MCF 10A (cell line): Measurements from ENCODE around the gene SPPL3. TPM values are rescaled to one million over a fixed set of nuclear protein-coding genes. Genes with fewer than 3 reads are reported as not detected.
A peak's percentile ranks its signal among the peaks of the same experiment; 100 is the strongest.
"Not testable (repeated sequence)": the region's sequence is repeated elsewhere in the genome, so short reads cannot be mapped to it uniquely, and the experiment has no call there.

Experiments used
- BruUV-seq: library from RNA; stranded (reverse); fragments of 400-500 nt; replicated peaks from 2 replicates; lab custom pipeline; 2021; lab: Mats Ljungman, UMichigan
- CTCF ChIA-PET: fragments of 300-600 bp; sonication (Branson Sonifier 250); formaldehyde crosslinking; extraction: SDS; loops from one replicate; lab custom pipeline; 2021; ENCODE audit warnings: antibody characterized with exemption, inconsistent platforms; lab: Yijun Ruan, JAX
- POLR2A ChIA-PET: fragments of 300-600, 350-650 bp; sonication (Branson Sonifier 250); formaldehyde crosslinking; extraction: SDS; loops from one replicate; lab custom pipeline; 2020; ENCODE audit warnings: antibody characterized with exemption, inconsistent platforms; lab: Yijun Ruan, JAX
- DNase-seq: peaks from one replicate; pipeline ENCODE4 v3.0.0-alpha.2; 2018; ENCODE audit not compliant: unreplicated experiment
- H3K27ac Mint-ChIP-seq: one replicate; pipeline ENCODE4 v1.8.0; 2022; ENCODE audit warnings: mild to moderate bottlenecking, low read depth, mixed read lengths; ENCODE audit not compliant: unreplicated experiment
- H3K27me3 Mint-ChIP-seq: one replicate; pipeline ENCODE4 v1.8.0; 2022; ENCODE audit warnings: mixed read lengths; ENCODE audit not compliant: insufficient read depth, unreplicated experiment
- H3K36me3 Mint-ChIP-seq: one replicate; pipeline ENCODE4 v1.8.0; 2022; ENCODE audit warnings: mild to moderate bottlenecking, moderate library complexity, mixed read lengths; ENCODE audit not compliant: insufficient read depth, unreplicated experiment
- H3K4me1 Mint-ChIP-seq: one replicate; pipeline ENCODE4 v1.8.0; 2022; ENCODE audit warnings: mixed read lengths; ENCODE audit not compliant: insufficient read depth, unreplicated experiment
- H3K4me3 Mint-ChIP-seq: one replicate; pipeline ENCODE4 v1.8.0; 2022; ENCODE audit warnings: mild to moderate bottlenecking, moderate library complexity, mixed read lengths; ENCODE audit not compliant: unreplicated experiment
- H3K9me3 Mint-ChIP-seq: one replicate; pipeline ENCODE4 v1.8.0; 2022; ENCODE audit warnings: mixed read lengths; ENCODE audit not compliant: unreplicated experiment
- intact Hi-C: fragments of 100-400 bp; cut with micrococcal nuclease; formaldehyde crosslinking; loops from 2 replicates; pipeline ENCODE4 v1.14.1; 2022
- total RNA-seq: library from RNA; stranded (reverse); gene quantifications from 2 replicates; pipeline ENCODE4 v1.2.3, GENCODE V29; 2022
- TF ChIP-seq, protein P1 (sequence below): fragments of 200-600 bp; IDR thresholded peaks from one replicate; pipeline ENCODE4 v1.8.0; 2022; ENCODE audit warnings: antibody characterized with exemption, mild to moderate bottlenecking; ENCODE audit not compliant: unreplicated experiment

The SPPL3 gene
- total RNA-seq, 1 experiment from 2014 or later = 32.6 TPM

DNA sequence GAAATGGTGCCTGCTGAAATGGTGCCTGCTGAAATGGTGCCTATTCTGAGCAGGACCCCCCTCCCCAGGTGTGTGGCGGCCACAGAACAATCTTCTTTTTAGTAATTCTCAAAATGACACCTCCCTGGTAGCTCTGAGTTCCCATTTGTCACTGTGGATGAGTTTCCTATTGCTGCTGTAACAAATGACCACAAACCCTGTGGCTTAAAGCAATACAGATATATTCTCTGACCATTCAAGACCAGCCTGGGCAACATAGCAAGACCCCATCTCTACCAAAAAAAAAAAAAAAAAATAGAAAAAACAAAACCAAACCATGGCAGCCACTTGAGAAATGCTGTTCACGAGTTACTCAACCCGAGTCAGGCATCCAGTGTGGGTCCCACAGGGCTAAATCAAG is 170.6 kb downstream of the SPPL3 start:
- CTCF ChIA-PET = interaction anchor here (0.6 kb wide), 1 partner anchor 148 kb away, joined by 5 read pairs; no protein-coding TSS in a partner anchor
- DNase-seq = no peak
- POLR2A ChIA-PET = no interaction called here
- TF ChIP-seq, protein P1, sequence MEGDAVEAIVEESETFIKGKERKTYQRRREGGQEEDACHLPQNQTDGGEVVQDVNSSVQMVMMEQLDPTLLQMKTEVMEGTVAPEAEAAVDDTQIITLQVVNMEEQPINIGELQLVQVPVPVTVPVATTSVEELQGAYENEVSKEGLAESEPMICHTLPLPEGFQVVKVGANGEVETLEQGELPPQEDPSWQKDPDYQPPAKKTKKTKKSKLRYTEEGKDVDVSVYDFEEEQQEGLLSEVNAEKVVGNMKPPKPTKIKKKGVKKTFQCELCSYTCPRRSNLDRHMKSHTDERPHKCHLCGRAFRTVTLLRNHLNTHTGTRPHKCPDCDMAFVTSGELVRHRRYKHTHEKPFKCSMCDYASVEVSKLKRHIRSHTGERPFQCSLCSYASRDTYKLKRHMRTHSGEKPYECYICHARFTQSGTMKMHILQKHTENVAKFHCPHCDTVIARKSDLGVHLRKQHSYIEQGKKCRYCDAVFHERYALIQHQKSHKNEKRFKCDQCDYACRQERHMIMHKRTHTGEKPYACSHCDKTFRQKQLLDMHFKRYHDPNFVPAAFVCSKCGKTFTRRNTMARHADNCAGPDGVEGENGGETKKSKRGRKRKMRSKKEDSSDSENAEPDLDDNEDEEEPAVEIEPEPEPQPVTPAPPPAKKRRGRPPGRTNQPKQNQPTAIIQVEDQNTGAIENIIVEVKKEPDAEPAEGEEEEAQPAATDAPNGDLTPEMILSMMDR = no peak
- Mint-ChIP-seq H3K9me3 (no peaks in the 10 kb centered on the region), H3K27me3 (no peaks in the 10 kb centered on the region), H3K4me3 (no peak overlapping the region), H3K36me3 (peaks cover 8% of the 10 kb centered on the region), H3K4me1 (no peaks in the 10 kb centered on the region), H3K27ac (no peak overlapping the region)
- intact Hi-C loops = no loop called here
- no TSS peak for BruUV-seq

DNA sequence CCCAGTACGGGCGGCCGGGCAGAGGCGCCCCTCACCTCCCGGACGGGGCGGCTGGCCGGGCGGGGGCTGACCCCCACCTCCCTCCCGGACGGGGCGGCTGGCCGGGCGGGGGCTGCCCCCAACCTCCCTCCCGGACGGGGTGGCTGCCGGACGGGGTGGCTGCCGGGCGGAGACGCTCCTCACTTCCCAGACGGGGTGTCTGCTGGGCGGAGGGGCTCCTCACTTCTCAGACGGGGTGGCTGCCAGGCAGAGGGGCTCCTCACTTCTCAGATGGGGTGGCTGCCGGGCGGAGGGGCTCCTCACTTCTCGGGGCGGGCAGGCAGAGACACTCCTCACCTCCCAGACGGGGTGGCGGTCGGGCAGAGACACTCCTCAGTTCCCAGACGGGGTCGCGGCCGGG is 172.0 kb downstream of the SPPL3 start:
- H3K4me1 Mint-ChIP-seq, CTCF ChIA-PET, DNase-seq, intact Hi-C loops, H3K27me3 Mint-ChIP-seq, BruUV-seq, POLR2A ChIA-PET, H3K4me3 Mint-ChIP-seq, H3K9me3 Mint-ChIP-seq, H3K27ac Mint-ChIP-seq: not testable (repeated sequence)
- peaks cover 10% of the 10 kb centered on the region for H3K36me3 Mint-ChIP-seq

DNA sequence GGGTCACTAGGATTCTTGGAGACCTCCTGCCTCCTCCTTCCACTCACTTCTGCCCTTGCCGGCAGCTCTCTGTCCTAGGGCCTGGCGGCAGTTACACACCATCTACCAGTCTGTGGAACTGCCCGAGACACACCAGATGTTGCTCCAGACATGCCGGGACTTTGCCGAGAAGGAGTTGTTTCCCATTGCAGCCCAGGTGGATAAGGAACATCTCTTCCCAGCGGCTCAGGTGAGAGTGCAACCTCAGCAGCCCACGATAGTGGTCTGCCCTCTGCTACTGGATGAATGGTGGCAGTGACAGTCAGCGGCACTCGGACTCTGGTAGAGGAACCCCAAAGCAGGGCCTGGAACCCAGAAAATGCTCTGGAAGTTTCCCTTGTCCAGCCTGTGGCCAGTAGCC is 177.2 kb downstream of the SPPL3 start:
- intact Hi-C loops = no loop called here
- no peak overlapping the region for H3K4me3 Mint-ChIP-seq
- POLR2A ChIA-PET = no interaction called here

DNA sequence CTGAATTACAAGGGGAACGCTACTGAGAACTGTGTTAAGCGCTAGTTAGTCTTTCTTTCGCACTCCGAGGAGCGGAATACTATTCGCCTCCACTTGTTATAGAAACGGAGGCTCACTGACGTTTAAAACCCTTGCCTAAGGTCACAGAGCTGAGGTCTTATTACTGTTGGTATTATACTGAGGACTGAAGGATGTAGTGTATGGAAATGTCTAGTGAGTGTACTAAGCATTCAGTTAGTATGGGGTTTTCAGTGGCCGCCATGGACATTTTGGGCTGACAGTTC is 177.7 kb downstream of the SPPL3 start:
- DNase-seq = no peak
- POLR2A ChIA-PET = no interaction called here
- H3K9me3 Mint-ChIP-seq = no peaks in the 10 kb centered on the region
- H3K27ac Mint-ChIP-seq = no peak overlapping the region
- intact Hi-C loops = no loop called here
- peaks cover 22% of the 10 kb centered on the region for H3K36me3 Mint-ChIP-seq
- H3K27me3 Mint-ChIP-seq = no peaks in the 10 kb centered on the region
- peak overlapping the region; percentile 79 for H3K4me3 Mint-ChIP-seq
- no TSS peak for BruUV-seq
- CTCF ChIA-PET = interaction anchor here (0.5 kb wide), 1 partner anchor 152 kb away, joined by 5 read pairs; no protein-coding TSS in a partner anchor
- peaks cover 6% of the 10 kb centered on the region for H3K4me1 Mint-ChIP-seq
- TF ChIP-seq, protein P1 = no peak

More for the DNA sequence above, 177.2 kb downstream of the SPPL3 start:
- H3K4me1 Mint-ChIP-seq = peaks cover 6% of the 10 kb centered on the region
- peaks cover 22% of the 10 kb centered on the region for H3K36me3 Mint-ChIP-seq
- no peak for DNase-seq
- no TSS peak for BruUV-seq
- CTCF ChIA-PET = no interaction called here
- no peaks in the 10 kb centered on the region for H3K9me3 Mint-ChIP-seq
- no peaks in the 10 kb centered on the region for H3K27me3 Mint-ChIP-seq
- TF ChIP-seq, protein P1 = no peak
- no peak overlapping the region for H3K27ac Mint-ChIP-seq
